Fibroblast of lung (primary cell): ENCODE results near the gene SEMA5A. TPM values are rescaled to one million over a fixed set of nuclear protein-coding genes. Genes with fewer than 3 reads are reported as not detected.

ENCODE experiments used
- DNase-seq, 2 donors: peaks; one replicate each; pipeline versions ENCODE4 v3.0.0 to v3.0.0-alpha.2; 2010; ENCODE audit warnings: low read depth in 2 of 2
- H2AFZ ChIP-seq: 2 replicates; pipeline ENCODE4 v1.5.1; 2012; ENCODE audit warnings: low read length, control low read depth, inconsistent platforms
- H3K27ac ChIP-seq: 2 replicates; pipeline ENCODE4 v1.5.1; 2011; ENCODE audit warnings: low read length, control low read depth; ENCODE audit not compliant: insufficient read depth
- H3K27me3 ChIP-seq: 2 replicates; pipeline ENCODE4 v1.5.1; 2011; ENCODE audit warnings: mild to moderate bottlenecking, low read length; ENCODE audit not compliant: control insufficient read depth, insufficient read depth
- H3K36me3 ChIP-seq: 2 replicates; pipeline ENCODE4 v1.5.1; 2011; ENCODE audit warnings: low read length; ENCODE audit not compliant: control insufficient read depth, insufficient read depth
- H3K4me1 ChIP-seq: 2 replicates; pipeline ENCODE4 v1.5.1; 2011; ENCODE audit warnings: low read length; ENCODE audit not compliant: control insufficient read depth, insufficient read depth; ENCODE audit errors: extremely low read depth
- H3K4me2 ChIP-seq: 2 replicates; pipeline ENCODE4 v1.5.1; 2011; ENCODE audit warnings: low read length, control low read depth; ENCODE audit not compliant: insufficient read depth; ENCODE audit errors: extremely low read depth
- H3K4me3 ChIP-seq, 4 experiments: fragments of 200-600 bp in 1 of 4; sonication (generic) in 1 of 4; replicated peaks in 1 of 4; 2 replicates each; pipeline ENCODE4 v1.5.1; 2011 to 2016; ENCODE audit warnings: low read length in 4 of 4, low read depth in 3 of 4, mild to moderate bottlenecking in 3 of 4, control low read depth in 2 of 4, inconsistent platforms in 1 of 4, mixed read lengths in 1 of 4; ENCODE audit not compliant: insufficient read depth in 1 of 4; ENCODE audit errors: control extremely low read depth in 1 of 4
- H3K79me2 ChIP-seq: 2 replicates; pipeline ENCODE4 v1.5.1; 2012; ENCODE audit warnings: mild to moderate bottlenecking, low read length, inconsistent platforms; ENCODE audit not compliant: control insufficient read depth, insufficient read depth
- H3K9ac ChIP-seq: 2 replicates; pipeline ENCODE4 v1.5.1; 2011; ENCODE audit warnings: mild to moderate bottlenecking, low read length, control low read depth; ENCODE audit not compliant: insufficient read depth
- H3K9me3 ChIP-seq: 2 replicates; pipeline ENCODE4 v1.5.1; 2012; ENCODE audit warnings: low read depth, low read length; ENCODE audit not compliant: control insufficient read depth, insufficient read depth
- H4K20me1 ChIP-seq: 2 replicates; pipeline ENCODE4 v1.5.1; 2011; ENCODE audit warnings: low read length; ENCODE audit not compliant: control insufficient read depth, insufficient read depth; ENCODE audit errors: extremely low read depth
- CTCF ChIP-seq, 2 donors: IDR thresholded peaks in 1 of 2; conservative IDR thresholded peaks in 1 of 2; 1 replicate in 1 of 2; 2 replicates in 1 of 2; pipeline ENCODE4 v1.5.1; 2011 to 2012; ENCODE audit warnings: low read length in 2 of 2, control low read depth in 1 of 2, inconsistent platforms in 1 of 2, low read depth in 1 of 2, mild to moderate bottlenecking in 1 of 2
- EZH2 ChIP-seq: IDR thresholded peaks from 2 replicates; pipeline ENCODE4 v1.5.1; 2012; ENCODE audit warnings: low read length, control low read depth, mild to moderate bottlenecking; ENCODE audit errors: missing control alignments
- polyA plus RNA-seq, 2 donors: library from polyadenylated mRNA; depleted of rRNA in 1 of 2; stranded (reverse) in 1 of 2; unstranded in 1 of 2; fragments of >200 nt; gene quantifications; 2 replicates each; pipeline ENCODE4 v1.2.1, GENCODE V29; 2011 to 2012; ENCODE audit warnings: missing spikeins in 1 of 2
- total RNA-seq: library from RNA; depleted of rRNA; stranded (reverse); fragments of >200 nt; gene quantifications from 2 replicates; pipeline ENCODE4 v1.2.1, GENCODE V29; 2014

Gene SEMA5A
- total and polyA plus RNA-seq, 2 donors (not counting 1 experiment from before 2014, with no cell fraction given): 30.6 to 49.0 TPM

- Histone ChIP-seq H3K9ac (no peak overlapping the region), H3K36me3 (no peaks in the 10 kb centered on the region), H3K9me3 (no peaks in the 10 kb centered on the region)
Measured at GRCh38 chr5:9239071-9239470, 306.8 kb downstream of the SEMA5A start.

GRCh38 chr5:9233712-9234111 is 312.2 kb downstream of the SEMA5A start:
- Histone ChIP-seq H3K79me2 (no peaks in the 10 kb centered on the region), H3K27ac (no peak overlapping the region), H4K20me1 (no peaks in the 10 kb centered on the region), H2AFZ (no peak overlapping the region), H3K4me2 (no peak overlapping the region), H3K9me3 (no peaks in the 10 kb centered on the region), H3K9ac (no peak overlapping the region), H3K27me3 (no peaks in the 10 kb centered on the region), H3K36me3 (no peaks in the 10 kb centered on the region), H3K4me3 (no peak overlapping the region), H3K4me1 (peaks cover 5% of the 10 kb centered on the region)
- TF ChIP-seq EZH2 (no peak), CTCF (conservative IDR thresholded peaks at IDR 0.05 in 1 of 2, IDR thresholded peaks at IDR 0.05 in 1 of 2; ENCODE audit: low read depth in 1 of 2, low read length in 2 of 2) (no peak)
- DNase-seq: peak in 1 of 2 donors; percentile 55

More at GRCh38 chr5:9239071-9239470, 306.8 kb downstream of the SEMA5A start:
- Histone ChIP-seq H2AFZ (no peak overlapping the region), H3K27ac (no peak overlapping the region), H3K4me2 (no peak overlapping the region), H3K4me3 (no peak overlapping the region), H3K27me3 (no peaks in the 10 kb centered on the region), H3K4me1 (peaks cover 2% of the 10 kb centered on the region), H3K79me2 (no peaks in the 10 kb centered on the region), H4K20me1 (no peaks in the 10 kb centered on the region)
- TF ChIP-seq EZH2 (no peak), CTCF (conservative IDR thresholded peaks at IDR 0.05 in 1 of 2, IDR thresholded peaks at IDR 0.05 in 1 of 2; ENCODE audit: low read depth in 1 of 2, low read length in 2 of 2) (no peak)
- peak in 1 of 2 donors; percentile 62 for DNase-seq

- H3K36me3 ChIP-seq: no peaks in the 10 kb centered on the region
- no peaks in the 10 kb centered on the region for H3K9me3 ChIP-seq
- TF ChIP-seq CTCF (conservative IDR thresholded peaks at IDR 0.05 in 1 of 2, IDR thresholded peaks at IDR 0.05 in 1 of 2; ENCODE audit: low read depth in 1 of 2, low read length in 2 of 2) (no peak), EZH2 (no peak)
- H3K4me2 ChIP-seq: no peak overlapping the region
- H3K27me3 ChIP-seq: no peaks in the 10 kb centered on the region
- H3K79me2 ChIP-seq: no peaks in the 10 kb centered on the region
- H3K9ac ChIP-seq: no peak overlapping the region
- no peak overlapping the region for H2AFZ ChIP-seq
- no peaks in the 10 kb centered on the region for H4K20me1 ChIP-seq
- no peak overlapping the region for H3K27ac ChIP-seq
- no peak overlapping the region for H3K4me3 ChIP-seq
- DNase-seq: no peak
- peaks cover 5% of the 10 kb centered on the region for H3K4me1 ChIP-seq
Measured at GRCh38 chr5:9233035-9233434, 312.8 kb downstream of the SEMA5A start.
